H1 (cell line): ENCODE data around the gene PSTK. TPM values are rescaled to one million over a fixed set of nuclear protein-coding genes. Genes with fewer than 3 reads are reported as not detected.

Experiments used
- ATF2 ChIP-seq: IDR thresholded peaks from 2 replicates; pipeline ENCODE4 v1.6.1; 2012; ENCODE audit warnings: low read length, inconsistent platforms
- polyA plus RNA-seq, 7 experiments: library from polyadenylated mRNA; depleted of rRNA in 3 of 7; stranded (reverse) in 5 of 7; unstranded in 2 of 7; fragments of >200 nt in 5 of 7; fragments of 200-250 nt in 2 of 7; gene quantifications; 1 replicate in 5 of 7; 2 replicates in 1 of 7; 4 replicates in 1 of 7; pipeline versions ENCODE4 v1.2.1 to v1.2.3, GENCODE V29; 2011 to 2013; ENCODE audit warnings: missing spikeins in 2 of 7, mixed read lengths in 2 of 7
- total RNA-seq: library from RNA; stranded (reverse); fragmentation: NEBNext Ultra II Directional; extraction: Animal tissue kit (Norgen Biotek cat#: 25700); gene quantifications from 2 replicates; pipeline ENCODE4 v1.2.1, GENCODE V29; 2021

Gene PSTK
- total and polyA plus RNA-seq, 2 of the 8 experiments (the other 6 are each of a cell fraction or from before 2014, with no cell fraction given) = 4.4 to 6.6 TPM

- no peak for TF ChIP-seq ATF2
These were observed 21.2 kb downstream of the PSTK start (continued) for GRCh38 chr10:123001370-123001769.
